Tibial nerve (tissue), 4 donors: ENCODE measurements around the gene SMIM20.

ENCODE experiments used
- CTCF ChIP-seq, 5 experiments: fragments of 200-600 bp in 3 of 5; fragments of 450-650 bp in 2 of 5; sonication (generic) in 3 of 5; IDR thresholded peaks; one replicate each; pipeline ENCODE4 v1.5.1; 2016 to 2019; ENCODE audit warnings: antibody characterized with exemption in 5 of 5, mild to moderate bottlenecking in 3 of 5, moderate library complexity in 2 of 5
- EP300 ChIP-seq, 2 donors: sonication (generic); formaldehyde crosslinking; IDR thresholded peaks; one replicate each; pipeline ENCODE4 v1.6.1; 2017; ENCODE audit warnings: antibody characterized with exemption in 2 of 2, mild to moderate bottlenecking in 1 of 2
- POLR2A ChIP-seq, 2 donors: fragments of 450-650 bp; IDR thresholded peaks; one replicate each; pipeline ENCODE4 v1.6.1; 2017; ENCODE audit warnings: antibody characterized with exemption in 2 of 2, mild to moderate bottlenecking in 2 of 2, moderate library complexity in 2 of 2

GRCh38 chr4:25927361-25928195 lies 13.6 kb downstream of the SMIM20 start:
- no peak for TF ChIP-seq CTCF (IDR thresholded peaks at IDR 0.05)
- no peak for TF ChIP-seq EP300 (IDR thresholded peaks at IDR 0.05)
- no peak for TF ChIP-seq POLR2A (IDR thresholded peaks at IDR 0.05)
